Endothelial cell of umbilical vein (primary cell): ENCODE measurements around the gene TAS2R38. TPM values are rescaled to one million over a fixed set of nuclear protein-coding genes. Genes with fewer than 3 reads are reported as not detected.

ENCODE experiments used
- BruUV-seq: library from RNA; stranded (reverse); fragments of 400-500 nt; replicated peaks from 2 replicates; lab custom pipeline; 2021; lab: Mats Ljungman, UMichigan
- CTCF ChIA-PET: fragments of 300-600, 350-600 bp; sonication (Branson Sonifier 250); formaldehyde crosslinking; loops from one replicate; lab custom pipeline; 2021; ENCODE audit warnings: antibody characterized with exemption, inconsistent platforms; lab: Charles Lee
- POLR2A ChIA-PET: fragments of 300-600, 350-600 bp; sonication (Branson Sonifier 250); formaldehyde crosslinking; loops from one replicate; lab custom pipeline; 2021; ENCODE audit warnings: antibody characterized with exemption, inconsistent platforms; lab: Charles Lee
- DNase-seq: peaks from one replicate; pipeline ENCODE4 v3.0.0-alpha.2; 2011; ENCODE audit warnings: low read depth, low spot score
- FAIRE-seq: peaks from 2 replicates; lab custom pipeline; 2011; peaks lifted over from hg19 to GRCh38; lab: Jason Lieb, UNC
- H2AFZ ChIP-seq: 2 replicates; pipeline ENCODE4 v1.6.0; 2012; ENCODE audit warnings: low read depth, low read length, control low read depth, inconsistent platforms
- H3K27ac ChIP-seq: 2 replicates; pipeline ENCODE4 v1.5.1; 2011; ENCODE audit warnings: low read depth, mild to moderate bottlenecking, control low read depth, low read length, moderate library complexity; ENCODE audit not compliant: insufficient read depth
- H3K27me3 ChIP-seq, 2 experiments: 2 replicates each; pipeline versions ENCODE4 v1.6.0 to v1.6.1; 2011; ENCODE audit warnings: low read length in 2 of 2, mixed read lengths in 1 of 2; ENCODE audit not compliant: control insufficient read depth in 2 of 2, insufficient read depth in 2 of 2
- H3K36me3 ChIP-seq, 2 experiments: 2 replicates in 1 of 2; 3 replicates in 1 of 2; pipeline ENCODE4 v1.5.1; 2011; ENCODE audit warnings: low read length in 2 of 2, mild to moderate bottlenecking in 1 of 2, moderate library complexity in 1 of 2; ENCODE audit not compliant: control insufficient read depth in 2 of 2, insufficient read depth in 2 of 2; ENCODE audit errors: extremely low read depth in 1 of 2
- H3K4me1 ChIP-seq: 3 replicates; pipeline ENCODE4 v1.5.1; 2011; ENCODE audit warnings: mild to moderate bottlenecking, low read length; ENCODE audit not compliant: control insufficient read depth, insufficient read depth; ENCODE audit errors: extremely low read depth
- H3K4me2 ChIP-seq: 2 replicates; pipeline ENCODE4 v1.6.1; 2011; ENCODE audit warnings: low read length, control low read depth, mixed read lengths; ENCODE audit not compliant: insufficient read depth
- H3K4me3 ChIP-seq, 3 experiments: fragments of 200-600 bp in 1 of 3; sonication (generic), shearing (Covaris generic) in 1 of 3; replicated peaks in 1 of 3; 2 replicates each; pipeline ENCODE4 v1.5.1; 2011 to 2016; ENCODE audit warnings: control low read depth in 3 of 3, low read length in 3 of 3, mild to moderate bottlenecking in 2 of 3, inconsistent platforms in 1 of 3, low read depth in 1 of 3, moderate library complexity in 1 of 3; ENCODE audit not compliant: insufficient read depth in 1 of 3
- H3K79me2 ChIP-seq: 2 replicates; pipeline ENCODE4 v1.6.0; 2012; ENCODE audit warnings: low read length, inconsistent platforms; ENCODE audit not compliant: control insufficient read depth, insufficient read depth
- H3K9ac ChIP-seq: replicated peaks from 2 replicates; pipeline ENCODE3; 2011; ENCODE audit warnings: low read length, control low read depth; ENCODE audit not compliant: insufficient read depth; ENCODE audit errors: extremely low read depth
- H3K9me1 ChIP-seq: replicated peaks from 3 replicates; pipeline ENCODE4 v1.6.0; 2011; ENCODE audit warnings: mild to moderate bottlenecking, low read length; ENCODE audit not compliant: control insufficient read depth, insufficient read depth; ENCODE audit errors: extremely low read depth
- H3K9me3 ChIP-seq: replicated peaks from 2 replicates; pipeline ENCODE4 v1.5.1; 2012; ENCODE audit warnings: low read length, inconsistent platforms; ENCODE audit not compliant: control insufficient read depth, insufficient read depth
- H4K20me1 ChIP-seq: replicated peaks from 2 replicates; pipeline ENCODE3; 2011; ENCODE audit warnings: mild to moderate bottlenecking, low read length; ENCODE audit not compliant: control insufficient read depth, insufficient read depth; ENCODE audit errors: extremely low read depth
- CTCF ChIP-seq, 2 donors: IDR thresholded peaks; 1 replicate in 1 of 2; 2 replicates in 1 of 2; pipeline ENCODE4 v1.5.1; 2011; ENCODE audit warnings: low read length in 2 of 2, mild to moderate bottlenecking in 2 of 2, moderate library complexity in 2 of 2, control low read depth in 1 of 2, inconsistent platforms in 1 of 2, low read depth in 1 of 2; ENCODE audit not compliant: insufficient read depth in 1 of 2; ENCODE audit errors: extremely low read depth in 1 of 2
- EZH2 ChIP-seq: IDR thresholded peaks from 2 replicates; pipeline ENCODE4 v1.6.1; 2012; ENCODE audit warnings: borderline replicate concordance, low read depth, mild to moderate bottlenecking, moderate library complexity, low read length, inconsistent platforms; ENCODE audit not compliant: severe bottlenecking
- FOS ChIP-seq: IDR thresholded peaks from 2 replicates; pipeline ENCODE4 v1.6.1; 2011; ENCODE audit warnings: mild to moderate bottlenecking, low read length, moderate library complexity, borderline replicate concordance; ENCODE audit not compliant: insufficient read depth
- GATA2 ChIP-seq: IDR thresholded peaks from 2 replicates; pipeline ENCODE4 v1.7.0; 2011; ENCODE audit warnings: low read depth, mild to moderate bottlenecking, moderate library complexity, mixed read lengths, low read length; ENCODE audit not compliant: insufficient read length, insufficient read depth
- JUN ChIP-seq: IDR thresholded peaks from 2 replicates; pipeline ENCODE4 v1.6.1; 2011; ENCODE audit warnings: borderline replicate concordance, low read depth; ENCODE audit not compliant: insufficient read length, insufficient read depth
- MYC ChIP-seq: IDR thresholded peaks from one replicate; pipeline ENCODE4 v1.6.1; 2011; ENCODE audit warnings: mild to moderate bottlenecking, low read depth, low read length
- POLR2A ChIP-seq: IDR thresholded peaks from 2 replicates; pipeline ENCODE4 v1.6.1; 2012; ENCODE audit warnings: low read depth, mild to moderate bottlenecking, control low read depth, low read length
- POLR2AphosphoS5 ChIP-seq: IDR thresholded peaks from 2 replicates; pipeline ENCODE4 v1.6.1; 2012; ENCODE audit warnings: low read depth, mild to moderate bottlenecking, control low read depth, low read length, moderate library complexity; ENCODE audit not compliant: insufficient read depth
- dilution Hi-C: fragments of 300-500 bp; cut with MboI; formaldehyde crosslinking; loops from one replicate; pipeline ENCODE4 v1.15.0; 2019; ENCODE audit warnings: low sequenced_read_pairs; ENCODE audit not compliant: extremely low pct_ligation_motif_present
- intact Hi-C: fragments of 100-400 bp; cut with micrococcal nuclease; formaldehyde crosslinking; loops from one replicate; pipeline ENCODE4 v1.10.0; 2022
- polyA plus RNA-seq, 4 experiments: library from polyadenylated mRNA; depleted of rRNA in 3 of 4; stranded (reverse) in 3 of 4; unstranded in 1 of 4; fragments of >200 nt; gene quantifications; 2 replicates each; pipeline versions ENCODE4 v1.2.1 to v1.2.3, GENCODE V29; 2011 to 2012; ENCODE audit warnings: missing spikeins in 1 of 4
- total RNA-seq: library from RNA; stranded (reverse); gene quantifications from 2 replicates; pipeline ENCODE4 v1.2.3, GENCODE V29; 2021
- TF ChIP-seq, protein P1 (sequence below): IDR thresholded peaks from 2 replicates; pipeline ENCODE4 v1.6.1; 2011; ENCODE audit not compliant: insufficient read depth, insufficient read length

Gene TAS2R38
- total and polyA plus RNA-seq, 2 donors (not counting 3 experiments of a cell fraction or from before 2014, with no cell fraction given) = not detected

DNA sequence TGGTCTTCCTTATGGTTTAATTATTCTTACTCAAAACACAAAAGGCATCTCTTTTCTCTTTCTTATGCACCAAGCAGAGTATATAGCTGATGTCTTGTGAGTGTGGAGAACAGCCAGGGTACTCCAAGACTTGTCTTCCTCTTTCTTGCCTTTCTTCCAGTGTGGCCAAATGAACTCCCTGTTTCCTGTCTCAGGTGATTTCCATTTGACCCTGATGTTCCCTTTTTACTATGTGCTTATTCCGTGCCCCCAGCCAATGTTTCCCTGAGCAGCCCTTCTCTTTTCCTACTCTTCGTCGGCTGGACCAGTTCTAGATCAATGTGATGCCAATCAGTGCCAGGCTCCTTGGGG, 44.8 kb downstream of the TAS2R38 start:
- BruUV-seq = no TSS peak
- CTCF ChIA-PET = no interaction called here
- dilution Hi-C loops = no loop called here

DNA sequence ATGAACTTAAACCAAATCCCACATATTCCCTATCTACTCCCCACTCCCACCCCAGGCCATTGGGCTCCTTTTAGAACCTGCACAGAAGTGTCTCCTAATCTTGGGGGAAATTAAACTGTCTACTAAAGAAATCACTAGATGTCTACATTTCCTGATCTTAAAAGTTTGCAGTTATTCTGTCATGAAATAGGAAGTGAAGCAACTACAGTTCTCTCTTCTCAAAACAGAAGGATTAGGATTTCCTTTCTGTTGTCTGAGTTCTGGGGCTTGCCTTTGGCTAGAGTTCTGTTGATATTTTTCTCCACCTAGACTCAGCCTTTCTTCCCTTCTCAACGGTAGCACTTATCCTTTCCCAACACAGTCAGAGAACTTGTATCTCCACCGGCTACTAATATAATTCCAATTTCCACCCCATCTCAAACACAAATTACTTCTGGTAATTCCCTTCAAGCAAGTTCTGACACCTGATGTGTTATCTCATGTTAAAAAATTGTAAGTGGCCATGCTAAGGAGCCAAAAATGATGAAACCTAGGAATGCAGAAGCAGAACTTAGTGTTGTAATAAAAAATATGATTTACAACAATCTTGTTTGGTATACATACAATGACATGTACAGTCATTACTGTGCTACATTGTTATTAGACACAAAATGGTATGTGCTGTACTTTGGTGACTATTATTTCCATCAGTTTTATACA, 45.3 kb downstream of the TAS2R38 start:
- no peaks in the 10 kb centered on the region for H3K79me2 ChIP-seq
- no peak overlapping the region for H3K9ac ChIP-seq
- no peak overlapping the region for H3K4me2 ChIP-seq
- no peak overlapping the region for H3K4me3 ChIP-seq
- intact Hi-C loops (no loop called here), dilution Hi-C loops (no loop called here)
- H3K4me1 ChIP-seq = no peaks in the 10 kb centered on the region
- BruUV-seq = no TSS peak
- FAIRE-seq = no peak
- CTCF ChIA-PET = no interaction called here
- no peaks in the 10 kb centered on the region for H4K20me1 ChIP-seq
- no peaks in the 10 kb centered on the region for H3K27me3 ChIP-seq
- H2AFZ ChIP-seq = no peak overlapping the region
- no peaks in the 10 kb centered on the region for H3K9me1 ChIP-seq
- POLR2A ChIA-PET = no interaction called here
- DNase-seq = no peak
- H3K36me3 ChIP-seq = no peaks in the 10 kb centered on the region
- H3K27ac ChIP-seq = no peak overlapping the region
- TF ChIP-seq EZH2 = no peak
- TF ChIP-seq, protein P1, sequence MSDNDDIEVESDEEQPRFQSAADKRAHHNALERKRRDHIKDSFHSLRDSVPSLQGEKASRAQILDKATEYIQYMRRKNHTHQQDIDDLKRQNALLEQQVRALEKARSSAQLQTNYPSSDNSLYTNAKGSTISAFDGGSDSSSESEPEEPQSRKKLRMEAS = no peak
- TF ChIP-seq POLR2AphosphoS5 = no peak
- no peak for TF ChIP-seq CTCF (IDR thresholded peaks at IDR 0.05; ENCODE audit: extremely low read depth in 1 of 2, insufficient read depth in 1 of 2, low read depth in 1 of 2, low read length in 2 of 2)
- no peak for TF ChIP-seq FOS
- no peak for TF ChIP-seq POLR2A
- TF ChIP-seq GATA2 = no peak
- TF ChIP-seq JUN = no peak
- TF ChIP-seq MYC = no peak
- no peaks in the 10 kb centered on the region for H3K9me3 ChIP-seq

More for the DNA sequence above, 44.8 kb downstream of the TAS2R38 start:
- POLR2A ChIA-PET = no interaction called here
- Histone ChIP-seq H4K20me1 (no peaks in the 10 kb centered on the region), H3K36me3 (no peaks in the 10 kb centered on the region), H3K27ac (no peak overlapping the region), H2AFZ (no peak overlapping the region), H3K4me2 (no peak overlapping the region), H3K9ac (no peak overlapping the region), H3K79me2 (no peaks in the 10 kb centered on the region), H3K9me1 (no peaks in the 10 kb centered on the region), H3K27me3 (no peaks in the 10 kb centered on the region), H3K4me1 (no peaks in the 10 kb centered on the region), H3K9me3 (peaks cover 2% of the 10 kb centered on the region), H3K4me3 (no peak overlapping the region)
- intact Hi-C loops = no loop called here
- TF ChIP-seq JUN (no peak), POLR2A (no peak), GATA2 (no peak), POLR2AphosphoS5 (no peak)
- DNase-seq (no peak), FAIRE-seq (no peak)
